HG02678 (cell line): Measurements from ENCODE around the gene HOXC6.

Experiments
- ATAC-seq: cut with Tn5 transposase; IDR thresholded peaks from one replicate; pipeline ENCODE4 v1.9.1; 2021; ENCODE audit warnings: mild to moderate bottlenecking, moderate library complexity; ENCODE audit not compliant: unreplicated experiment

The HOXC6 gene

GRCh38 chr12:54012631-54013409 is 15.4 kb upstream of the HOXC6 start:
- ATAC-seq = no peak

GRCh38 chr12:54014377-54015017 is 13.7 kb upstream of the HOXC6 start:
- ATAC-seq = no peak

GRCh38 chr12:54015018-54015931 is 13.0 kb upstream of the HOXC6 start:
- ATAC-seq = no peak

GRCh38 chr12:54016051-54016450 is 12.2 kb upstream of the HOXC6 start:
- ATAC-seq = no peak

GRCh38 chr12:54016478-54016964 is 11.7 kb upstream of the HOXC6 start:
- no peak for ATAC-seq

- ATAC-seq = peak; percentile 14
Observed at GRCh38 chr12:54017027-54017788, 11.0 kb upstream of the HOXC6 start.

- peak; percentile 75 for ATAC-seq
Observed at GRCh38 chr12:54017878-54018467, 10.3 kb upstream of the HOXC6 start.

- no peak for ATAC-seq
Observed at GRCh38 chr12:54018468-54018984, 9.7 kb upstream of the HOXC6 start.

GRCh38 chr12:54019091-54019811 is 9.0 kb upstream of the HOXC6 start:
- ATAC-seq = no peak

GRCh38 chr12:54019924-54020590 is 8.2 kb upstream of the HOXC6 start:
- no peak for ATAC-seq

- no peak for ATAC-seq
Observed at GRCh38 chr12:54020591-54021405, 7.4 kb upstream of the HOXC6 start.

- ATAC-seq = no peak
Observed at GRCh38 chr12:54021432-54022013, 6.7 kb upstream of the HOXC6 start.

- ATAC-seq = no peak
Observed at GRCh38 chr12:54022960-54023884, 5.0 kb upstream of the HOXC6 start.

- no peak for ATAC-seq
Observed at GRCh38 chr12:54024127-54024526, 4.1 kb upstream of the HOXC6 start.

- ATAC-seq = no peak
Observed at GRCh38 chr12:54024581-54025305, 3.5 kb upstream of the HOXC6 start.
